H1 (cell line): ENCODE data around the gene ATP6V0A1. TPM values are rescaled to one million over a fixed set of nuclear protein-coding genes. Genes with fewer than 3 reads are reported as not detected.

Experiments used
- CTCF ChIA-PET: fragments of 300-600 bp; sonication (Branson Sonifier 250); formaldehyde crosslinking; loops from one replicate; lab custom pipeline; 2021; ENCODE audit not compliant: partially characterized antibody; lab: Charles Lee
- POLR2A ChIA-PET: fragments of 300-600 bp; sonication (Branson Sonifier 250); formaldehyde crosslinking; loops from one replicate; lab custom pipeline; 2021; ENCODE audit warnings: inconsistent platforms; ENCODE audit not compliant: partially characterized antibody; lab: Charles Lee
- DNase-seq, 2 experiments: peaks; one replicate each; pipeline versions ENCODE4 v3.0.0 to v3.0.0-alpha.2; 2010 to 2022; ENCODE audit warnings: low spot score in 2 of 2, low read depth in 1 of 2, mixed read lengths in 1 of 2
- FAIRE-seq: peaks from 2 replicates; lab custom pipeline; 2011; peaks lifted over from hg19 to GRCh38; lab: Jason Lieb, UNC
- H2AFZ ChIP-seq: 2 replicates; pipeline ENCODE4 v1.8.1; 2012; ENCODE audit warnings: low read length, inconsistent platforms
- H2AK5ac ChIP-seq: 2 replicates; pipeline ENCODE4 v1.6.1; 2013; ENCODE audit warnings: low read depth, low read length
- H2BK120ac ChIP-seq: replicated peaks from 2 replicates; pipeline ENCODE3; 2013; ENCODE audit warnings: low read depth, low read length, inconsistent platforms
- H2BK12ac ChIP-seq: 2 replicates; pipeline ENCODE4 v1.6.1; 2013; ENCODE audit warnings: low read depth, low read length
- H2BK15ac ChIP-seq: 2 replicates; pipeline ENCODE4 v1.6.1; 2013; ENCODE audit warnings: low read length
- H2BK20ac ChIP-seq: 2 replicates; pipeline ENCODE4 v1.6.1; 2013; ENCODE audit warnings: low read length
- H2BK5ac ChIP-seq: 2 replicates; pipeline ENCODE4 v1.6.1; 2013; ENCODE audit warnings: low read depth, low read length
- H3K14ac ChIP-seq: 2 replicates; pipeline ENCODE4 v1.6.1; 2013; ENCODE audit warnings: inconsistent platforms; ENCODE audit not compliant: insufficient read length
- H3K18ac ChIP-seq: 2 replicates; pipeline ENCODE4 v1.6.1; 2013; ENCODE audit warnings: low read length; ENCODE audit errors: extremely low read depth
- H3K23ac ChIP-seq: 2 replicates; pipeline ENCODE4 v1.6.1; 2013; ENCODE audit warnings: inconsistent platforms; ENCODE audit not compliant: insufficient read length
- H3K23me2 ChIP-seq: 2 replicates; pipeline ENCODE4 v1.6.1; 2013; ENCODE audit warnings: low read depth, low read length
- H3K27ac ChIP-seq: 2 replicates; pipeline ENCODE4 v1.6.1; 2011; ENCODE audit warnings: low read depth, low read length, inconsistent platforms
- H3K27me3 ChIP-seq, 4 experiments: replicated peaks in 1 of 4; 1 replicate in 1 of 4; 2 replicates in 3 of 4; pipeline versions ENCODE4 v1.6.1 to v1.8.1; 2011 to 2013; ENCODE audit warnings: low read length in 3 of 4, mild to moderate bottlenecking in 3 of 4, inconsistent platforms in 2 of 4, mixed read lengths in 2 of 4, moderate library complexity in 1 of 4; ENCODE audit not compliant: control insufficient read depth in 3 of 4, insufficient read depth in 3 of 4; ENCODE audit errors: extremely low read depth in 1 of 4
- H3K36me3 ChIP-seq, 4 experiments: 2 replicates each; pipeline versions ENCODE4 v1.6.1 to v1.8.1; 2011 to 2013; ENCODE audit warnings: mild to moderate bottlenecking in 4 of 4, low read length in 3 of 4, moderate library complexity in 2 of 4, control low read depth in 1 of 4, inconsistent platforms in 1 of 4; ENCODE audit not compliant: insufficient read depth in 4 of 4, control insufficient read depth in 2 of 4
- H3K4ac ChIP-seq: replicated peaks from 2 replicates; pipeline ENCODE3; 2013; ENCODE audit warnings: low read length, low read depth, mixed read lengths, inconsistent platforms; ENCODE audit not compliant: insufficient read length
- H3K4me1 ChIP-seq, 4 experiments: replicated peaks in 1 of 4; 1 replicate in 1 of 4; 2 replicates in 3 of 4; pipeline versions ENCODE4 v1.6.1 to v1.8.1; 2011 to 2013; ENCODE audit warnings: low read length in 3 of 4, inconsistent platforms in 2 of 4, mixed read lengths in 1 of 4; ENCODE audit not compliant: insufficient read depth in 4 of 4, control insufficient read depth in 3 of 4
- H3K4me2 ChIP-seq, 2 experiments: 2 replicates each; pipeline versions ENCODE4 v1.6.1 to v1.8.1; 2011 to 2013; ENCODE audit warnings: low read depth in 2 of 2, low read length in 2 of 2, control low read depth in 1 of 2, inconsistent platforms in 1 of 2, mild to moderate bottlenecking in 1 of 2; ENCODE audit not compliant: insufficient read depth in 1 of 2
- H3K4me3 ChIP-seq, 4 experiments: fragments of 200-600, 300-600 bp in 1 of 4; sonication (generic), shearing (Covaris generic), sonication (Bioruptor Twin) in 1 of 4; 2 replicates each; pipeline versions ENCODE4 v1.5.1 to v1.8.1; 2011 to 2016; ENCODE audit warnings: low read length in 4 of 4, low read depth in 3 of 4, control low read depth in 2 of 4, inconsistent platforms in 2 of 4, mild to moderate bottlenecking in 2 of 4, mixed read lengths in 1 of 4, moderate library complexity in 1 of 4; ENCODE audit not compliant: insufficient read depth in 2 of 4; ENCODE audit errors: extremely low read depth in 1 of 4
- H3K56ac ChIP-seq: replicated peaks from 2 replicates; pipeline ENCODE3; 2013; ENCODE audit warnings: low read depth, mild to moderate bottlenecking, mixed read lengths, low read length, inconsistent platforms; ENCODE audit not compliant: insufficient read length
- H3K79me1 ChIP-seq: 2 replicates; pipeline ENCODE4 v1.6.1; 2013; ENCODE audit warnings: low read depth, low read length, control low read depth
- H3K79me2 ChIP-seq, 2 experiments: 2 replicates each; pipeline versions ENCODE4 v1.6.1 to v1.8.1; 2012 to 2013; ENCODE audit warnings: low read length in 2 of 2, mild to moderate bottlenecking in 2 of 2, inconsistent platforms in 1 of 2; ENCODE audit not compliant: insufficient read depth in 2 of 2, control insufficient read depth in 1 of 2
- H3K9ac ChIP-seq, 4 experiments: replicated peaks in 1 of 4; 1 replicate in 1 of 4; 2 replicates in 3 of 4; pipeline versions ENCODE4 v1.6.1 to v1.8.1; 2011 to 2013; ENCODE audit warnings: low read depth in 3 of 4, low read length in 3 of 4, control low read depth in 2 of 4, mild to moderate bottlenecking in 2 of 4, moderate library complexity in 2 of 4, inconsistent platforms in 1 of 4; ENCODE audit errors: extremely low read depth in 1 of 4
- H3K9me3 ChIP-seq, 2 experiments: 2 replicates each; pipeline versions ENCODE4 v1.6.1 to v1.8.1; 2012 to 2013; ENCODE audit warnings: mild to moderate bottlenecking in 2 of 2, moderate library complexity in 2 of 2, control low read depth in 1 of 2, inconsistent platforms in 1 of 2, low read depth in 1 of 2, low read length in 1 of 2, mixed read lengths in 1 of 2; ENCODE audit not compliant: insufficient read depth in 2 of 2
- H4K20me1 ChIP-seq, 2 experiments: replicated peaks in 1 of 2; 2 replicates each; pipeline versions ENCODE3 to v1.8.1; 2011 to 2013; ENCODE audit warnings: inconsistent platforms in 2 of 2, low read length in 2 of 2, mild to moderate bottlenecking in 1 of 2; ENCODE audit not compliant: insufficient read depth in 2 of 2, control insufficient read depth in 1 of 2
- H4K5ac ChIP-seq: 2 replicates; pipeline ENCODE4 v1.6.1; 2013; ENCODE audit warnings: low read length, low read depth, mixed read lengths, inconsistent platforms; ENCODE audit not compliant: insufficient read length
- H4K8ac ChIP-seq: 2 replicates; pipeline ENCODE4 v1.8.0; 2013; ENCODE audit warnings: mild to moderate bottlenecking, moderate library complexity, low read length, inconsistent platforms; ENCODE audit not compliant: insufficient read depth; ENCODE audit errors: extremely low read depth
- H4K91ac ChIP-seq: replicated peaks from 2 replicates; pipeline ENCODE3; 2013; ENCODE audit warnings: low read length, mixed read lengths, inconsistent platforms; ENCODE audit not compliant: insufficient read length
- CTBP2 ChIP-seq: IDR thresholded peaks from 2 replicates; pipeline ENCODE4 v1.7.0; 2011; ENCODE audit warnings: borderline replicate concordance, mild to moderate bottlenecking, moderate library complexity, mixed read lengths, low read length; ENCODE audit not compliant: insufficient read depth, insufficient read length
- HDAC2 ChIP-seq, 2 experiments: fragments of 300-600 bp in 1 of 2; sonication (generic) in 1 of 2; IDR thresholded peaks; 2 replicates each; pipeline ENCODE4 v1.6.1; 2011 to 2012; ENCODE audit warnings: low read depth in 2 of 2, low read length in 2 of 2, mild to moderate bottlenecking in 2 of 2, moderate library complexity in 2 of 2, borderline replicate concordance in 1 of 2, inconsistent platforms in 1 of 2
- KDM5A ChIP-seq: fragments of 200-600 bp; IDR thresholded peaks from 2 replicates; pipeline ENCODE4 v1.7.1; 2012; ENCODE audit warnings: mild to moderate bottlenecking, low read length, inconsistent platforms, mixed read lengths
- MAFK ChIP-seq: IDR thresholded peaks from 2 replicates; pipeline ENCODE4 v1.6.1; 2012; ENCODE audit warnings: low read depth, mild to moderate bottlenecking, improper control_type of control experiment, low read length
- PHF8 ChIP-seq: fragments of 200-600 bp; sonication (generic); conservative IDR thresholded peaks from 2 replicates; pipeline ENCODE4 v1.7.1; 2012; ENCODE audit warnings: low read depth, mild to moderate bottlenecking, inconsistent platforms, low read length, moderate library complexity
- POLR2A ChIP-seq, 2 experiments: IDR thresholded peaks; 1 replicate in 1 of 2; 2 replicates in 1 of 2; pipeline ENCODE4 v1.6.1; 2011; ENCODE audit warnings: low read depth in 2 of 2, low read length in 2 of 2, mild to moderate bottlenecking in 2 of 2; ENCODE audit errors: control extremely low read depth in 1 of 2
- POLR2AphosphoS5 ChIP-seq: IDR thresholded peaks from 2 replicates; pipeline ENCODE4 v1.6.1; 2011; ENCODE audit warnings: low read depth, low read length
- SIN3A ChIP-seq, 2 experiments: IDR thresholded peaks in 1 of 2; conservative IDR thresholded peaks in 1 of 2; 2 replicates each; pipeline ENCODE4 v1.6.1; 2011 to 2012; ENCODE audit warnings: low read length in 2 of 2, improper control_type of control experiment in 1 of 2, low read depth in 1 of 2, mild to moderate bottlenecking in 1 of 2
- SIX5 ChIP-seq: IDR thresholded peaks from 2 replicates; pipeline ENCODE4 v1.6.1; 2011; ENCODE audit warnings: mild to moderate bottlenecking, low read depth, low read length
- SRF ChIP-seq: IDR thresholded peaks from 2 replicates; pipeline ENCODE4 v1.6.1; 2011; ENCODE audit warnings: mild to moderate bottlenecking, low read depth, low read length, moderate library complexity
- WGBS, 2 experiments: shearing (Covaris generic) in 1 of 2; methylation state at CpG; one replicate each; pipeline versions ENCODE4 v1.1.6 to v1.1.7; 2013 to 2015; ENCODE audit warnings: low lambda C conversion rate in 2 of 2, mixed read lengths in 2 of 2, inconsistent platforms in 1 of 2, low coverage in 1 of 2, missing lambda C conversion rate in 1 of 2; ENCODE audit not compliant: insufficient replicate concordance in 2 of 2, insufficient coverage in 1 of 2, insufficient read length in 1 of 2; ENCODE audit errors: extremely low coverage in 1 of 2, missing lambda C conversion rate in 1 of 2; 5-methylcytosine and 5-hydroxymethylcytosine counted together
- polyA plus RNA-seq, 7 experiments: library from polyadenylated mRNA; depleted of rRNA in 3 of 7; stranded (reverse) in 5 of 7; unstranded in 2 of 7; fragments of >200 nt in 5 of 7; fragments of 200-250 nt in 2 of 7; gene quantifications; 1 replicate in 5 of 7; 2 replicates in 1 of 7; 4 replicates in 1 of 7; pipeline versions ENCODE4 v1.2.1 to v1.2.3, GENCODE V29; 2011 to 2013; ENCODE audit warnings: missing spikeins in 2 of 7, mixed read lengths in 2 of 7
- total RNA-seq: library from RNA; stranded (reverse); fragmentation: NEBNext Ultra II Directional; extraction: Animal tissue kit (Norgen Biotek cat#: 25700); gene quantifications from 2 replicates; pipeline ENCODE4 v1.2.1, GENCODE V29; 2021

ATP6V0A1 gene
- total and polyA plus RNA-seq, 2 of the 8 experiments (the other 6 are each of a cell fraction or from before 2014, with no cell fraction given), result 55.3 to 63.4 TPM

GRCh38 chr17:42509409-42509808 lies 50.7 kb downstream of the ATP6V0A1 start:
- Histone ChIP-seq H3K79me2 (no peaks in the 10 kb centered on the region), H3K4me3 (no peak overlapping the region), H4K8ac (no peak overlapping the region), H2BK12ac (no peak overlapping the region), H4K20me1 (no peaks in the 10 kb centered on the region), H3K23me2 (no peaks in the 10 kb centered on the region), H3K9ac (no peak overlapping the region), H3K4me2 (no peak overlapping the region), H3K27ac (no peak overlapping the region), H3K14ac (no peak overlapping the region), H3K23ac (no peak overlapping the region), H3K27me3 (no peaks in the 10 kb centered on the region; a peak in 1 of 7 replicates), H3K9me3 (no peaks in the 10 kb centered on the region), H2AK5ac (no peak overlapping the region), H2BK15ac (no peak overlapping the region), H2BK5ac (no peak overlapping the region; the same call in 1 of the 2 replicates), H3K36me3 (peaks cover 0 to 18% (median 9%) of the 10 kb centered on the region in 4 experiments; a peak in 5 of 8 replicates), H3K56ac (no peak overlapping the region), H4K5ac (no peak overlapping the region), H3K4me1 (no peaks in the 10 kb centered on the region), H4K91ac (no peak overlapping the region), H2AFZ (no peak overlapping the region), H2BK120ac (no peak overlapping the region), H3K79me1 (no peaks in the 10 kb centered on the region), H2BK20ac (no peak overlapping the region), H3K4ac (no peak overlapping the region), H3K18ac (no peak overlapping the region)
- DNase-seq, result no peak
- no peak for FAIRE-seq
- POLR2A ChIA-PET, result no interaction called here
- CTCF ChIA-PET, result interaction anchor here (1.5 to 6.6 kb wide), 3 partner anchors 10 to 29 kb away, joined by 6 to 57 read pairs (median 6); no protein-coding TSS in a partner anchor
- WGBS, 2 experiments, result 90% methylated on average over 5 of the region's 5 CpGs; no CpG with 5 or more reads in 1 of the 2 experiments
- TF ChIP-seq SRF (no peak), PHF8 (no peak), POLR2A (IDR thresholded peaks at IDR 0.05; ENCODE audit: control extremely low read depth in 1 of 2, low read depth in 2 of 2, low read length in 2 of 2) (no peak), POLR2AphosphoS5 (no peak), SIN3A (conservative IDR thresholded peaks at IDR 0.05 in 1 of 2, IDR thresholded peaks at IDR 0.05 in 1 of 2; ENCODE audit: low read depth in 1 of 2, low read length in 2 of 2) (no peak), SIX5 (no peak), KDM5A (no peak), CTBP2 (no peak), MAFK (no peak), HDAC2 (IDR thresholded peaks at IDR 0.05; ENCODE audit: borderline replicate concordance in 1 of 2, low read depth in 2 of 2, low read length in 2 of 2) (no peak)
